GM12874 (cell line): ENCODE results near the gene PLEKHG2.

Source experiments
- TF ChIP-seq, protein P1 (sequence below): IDR thresholded peaks from 2 replicates; pipeline ENCODE4 v1.5.1; 2011; ENCODE audit warnings: low read depth, mild to moderate bottlenecking, control low read depth, low read length, moderate library complexity; ENCODE audit not compliant: insufficient read depth

PLEKHG2 gene

DNA sequence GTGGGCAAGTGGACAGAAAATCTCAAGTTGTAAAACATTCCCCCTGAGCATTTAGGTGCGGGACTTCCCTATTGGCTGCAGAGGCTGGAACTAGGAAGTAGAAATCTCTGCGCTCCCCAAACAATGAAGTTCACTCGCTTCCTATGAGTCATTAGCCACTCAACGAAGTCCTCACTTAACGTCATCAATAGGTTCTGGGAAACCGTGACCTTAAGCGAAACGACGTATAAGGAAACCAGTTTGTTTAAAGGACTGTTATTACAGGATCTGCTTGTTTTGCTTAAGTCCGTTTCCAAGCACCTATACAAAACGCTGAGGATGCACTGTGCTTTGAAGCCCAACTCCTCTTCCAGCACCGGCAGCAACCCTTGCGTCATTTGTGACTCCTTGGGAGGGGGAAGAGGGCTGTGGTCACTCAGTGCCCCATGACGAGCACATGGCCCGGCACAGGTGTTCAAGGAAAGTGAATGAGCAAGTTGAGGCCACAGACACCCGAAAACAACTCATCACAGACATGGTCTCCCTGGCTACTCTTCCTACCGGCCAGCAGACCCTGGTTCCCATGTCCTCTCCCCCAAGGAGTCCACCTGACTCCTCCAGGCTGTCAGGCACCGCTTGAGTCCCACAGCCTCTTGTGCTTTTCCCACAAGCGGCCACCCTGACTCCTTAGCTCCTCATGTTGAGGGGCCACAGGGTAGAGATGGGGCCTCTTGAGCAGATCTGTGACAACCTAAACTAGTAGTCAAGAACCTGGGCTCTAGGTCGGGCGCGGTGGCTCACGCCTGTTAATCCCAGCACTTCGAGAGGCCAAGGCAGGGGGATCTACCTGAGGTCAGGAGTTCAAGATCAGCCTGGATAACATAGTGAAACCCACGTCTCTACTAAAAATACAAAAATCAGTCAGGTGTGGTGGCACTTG is 18.5 kb downstream of the PLEKHG2 start:
- TF ChIP-seq, protein P1, sequence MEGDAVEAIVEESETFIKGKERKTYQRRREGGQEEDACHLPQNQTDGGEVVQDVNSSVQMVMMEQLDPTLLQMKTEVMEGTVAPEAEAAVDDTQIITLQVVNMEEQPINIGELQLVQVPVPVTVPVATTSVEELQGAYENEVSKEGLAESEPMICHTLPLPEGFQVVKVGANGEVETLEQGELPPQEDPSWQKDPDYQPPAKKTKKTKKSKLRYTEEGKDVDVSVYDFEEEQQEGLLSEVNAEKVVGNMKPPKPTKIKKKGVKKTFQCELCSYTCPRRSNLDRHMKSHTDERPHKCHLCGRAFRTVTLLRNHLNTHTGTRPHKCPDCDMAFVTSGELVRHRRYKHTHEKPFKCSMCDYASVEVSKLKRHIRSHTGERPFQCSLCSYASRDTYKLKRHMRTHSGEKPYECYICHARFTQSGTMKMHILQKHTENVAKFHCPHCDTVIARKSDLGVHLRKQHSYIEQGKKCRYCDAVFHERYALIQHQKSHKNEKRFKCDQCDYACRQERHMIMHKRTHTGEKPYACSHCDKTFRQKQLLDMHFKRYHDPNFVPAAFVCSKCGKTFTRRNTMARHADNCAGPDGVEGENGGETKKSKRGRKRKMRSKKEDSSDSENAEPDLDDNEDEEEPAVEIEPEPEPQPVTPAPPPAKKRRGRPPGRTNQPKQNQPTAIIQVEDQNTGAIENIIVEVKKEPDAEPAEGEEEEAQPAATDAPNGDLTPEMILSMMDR: no peak

DNA sequence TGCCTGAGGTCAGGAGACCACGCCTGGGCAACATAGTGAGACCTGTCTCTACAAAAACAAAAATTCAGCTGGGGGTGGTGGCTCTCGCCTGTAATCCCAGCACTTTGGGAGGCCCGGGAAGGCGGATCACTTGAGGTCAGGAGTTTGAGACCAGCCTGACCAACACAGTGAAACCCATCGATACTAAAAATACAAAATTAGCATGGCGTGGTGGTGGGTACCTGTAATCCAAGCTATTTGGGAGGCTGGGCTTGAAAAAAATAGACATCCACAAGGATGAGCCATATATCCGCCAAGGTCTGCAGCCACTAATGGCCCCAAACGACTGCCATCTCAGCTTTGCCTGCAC is 20.2 kb downstream of the PLEKHG2 start:
- TF ChIP-seq, protein P1: no peak

DNA sequence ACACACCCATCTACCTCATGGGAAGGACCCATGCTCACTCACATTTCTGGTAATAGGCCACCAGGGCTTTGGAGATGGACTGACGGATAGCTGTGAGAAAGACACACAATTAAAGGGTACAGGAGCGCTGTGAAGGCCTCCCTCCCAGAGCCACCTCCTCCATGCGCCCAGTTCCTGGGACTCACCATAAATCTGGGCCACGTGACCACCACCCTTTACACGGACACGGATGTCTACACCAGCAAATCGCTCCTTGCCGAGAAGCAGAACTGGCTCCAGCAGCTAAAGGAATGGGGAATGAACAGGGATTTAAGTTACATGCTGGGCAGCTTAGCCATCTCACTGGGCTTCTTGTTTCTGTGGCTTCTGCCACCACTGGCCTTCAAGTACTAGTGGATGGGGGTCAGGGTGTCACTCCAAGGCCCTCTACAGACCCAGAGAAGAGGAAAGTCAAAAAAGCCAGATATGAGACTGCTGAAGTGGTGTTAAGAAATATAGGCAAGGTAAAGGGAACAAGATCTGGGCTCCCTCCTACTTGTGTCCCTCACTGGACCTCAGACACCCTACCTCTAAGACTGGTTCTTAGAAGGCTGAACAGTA is 21.1 kb downstream of the PLEKHG2 start:
- TF ChIP-seq, protein P1: no peak

DNA sequence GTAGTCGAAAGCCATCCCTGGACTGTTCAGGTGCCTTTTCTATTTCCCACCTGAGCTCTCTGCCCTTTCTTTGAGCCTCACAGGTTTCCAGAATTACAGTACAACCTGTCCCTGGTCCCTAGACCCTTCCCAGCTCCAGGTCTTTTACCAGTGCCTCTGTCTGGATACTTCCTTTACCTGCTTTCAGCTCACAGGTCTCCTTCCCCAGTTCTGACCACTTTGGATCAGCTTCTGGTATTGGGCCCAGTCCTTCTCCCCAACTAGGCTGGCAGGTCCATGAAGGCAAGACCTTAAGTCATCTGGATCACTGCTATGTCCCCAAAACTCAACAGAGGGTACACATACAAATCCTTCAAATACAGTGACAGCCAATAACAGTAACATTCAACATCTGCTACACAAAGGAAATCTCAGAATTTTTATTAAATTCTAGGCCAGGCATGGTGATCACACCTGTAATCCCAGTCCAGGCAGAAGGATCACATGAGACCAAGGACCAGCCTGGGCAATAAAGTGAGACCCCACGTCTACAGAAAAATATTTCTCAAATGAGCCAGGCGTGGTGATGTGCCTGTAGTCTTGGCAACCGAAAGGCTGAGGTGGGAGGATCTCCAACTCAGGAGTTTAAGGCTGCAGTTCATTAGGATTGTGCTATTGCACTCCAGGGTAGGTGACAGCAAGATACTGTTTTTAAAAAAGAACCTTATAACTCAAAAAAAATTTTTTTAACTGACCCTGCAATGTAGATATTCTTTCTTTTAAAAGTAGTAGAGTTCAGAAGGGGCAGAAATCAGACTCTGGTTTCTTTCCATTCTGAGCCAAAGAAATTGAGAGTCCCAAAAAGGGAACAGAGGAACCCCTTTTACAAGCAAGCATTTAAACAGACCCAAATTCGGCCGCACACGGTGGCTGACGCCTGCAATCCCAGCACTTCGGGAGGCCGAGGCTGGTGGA is 21.9 kb downstream of the PLEKHG2 start:
- TF ChIP-seq, protein P1: no peak

DNA sequence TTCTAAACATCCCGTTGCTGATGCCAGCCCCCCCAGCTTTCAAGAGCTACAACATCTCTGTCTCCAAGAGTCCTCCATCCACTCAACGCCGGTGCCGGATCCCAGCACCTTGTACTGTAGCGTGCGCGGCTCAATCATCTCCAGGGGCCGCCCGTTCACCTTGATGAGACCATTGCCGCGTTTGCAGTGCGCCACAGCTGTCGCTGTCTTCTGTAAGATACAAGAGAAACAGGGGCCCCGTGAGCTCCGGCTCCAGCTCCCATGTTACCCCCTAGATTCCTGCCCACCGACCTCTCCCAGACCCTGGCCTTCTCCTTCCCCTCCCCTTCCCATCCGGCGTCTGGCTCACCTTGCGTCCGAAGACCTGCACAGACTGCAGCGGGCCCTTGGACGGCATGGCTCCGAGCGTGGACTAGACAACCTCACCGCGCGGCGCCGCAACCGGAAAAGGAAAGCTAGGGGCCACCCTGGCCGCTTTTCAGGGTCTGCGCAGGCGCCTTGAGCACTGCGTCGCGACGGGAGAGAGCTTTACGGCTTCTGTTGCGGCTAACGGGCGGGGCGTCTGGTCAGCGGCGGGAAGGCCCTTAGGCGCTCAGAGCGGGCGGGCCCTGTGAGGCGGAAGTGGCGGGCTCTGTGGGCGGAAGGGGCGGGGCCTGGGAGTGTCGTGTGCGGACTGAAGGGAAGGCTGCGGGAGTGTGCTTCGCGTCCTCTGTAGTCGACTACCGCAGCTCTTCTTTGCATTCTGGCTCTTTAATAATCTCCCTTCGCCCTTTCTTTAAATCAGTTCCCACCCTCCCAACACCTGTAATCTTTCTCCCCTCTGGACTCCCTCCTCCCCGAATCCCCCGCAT is 23.3 kb downstream of the PLEKHG2 start, which contains the start of gene RPS16:
RPS16 (minus strand) TSS at position 451 of the 851 bp plus-strand sequence; CDS start at position 397, 54 bp downstream.
- TF ChIP-seq, protein P1: no peak

DNA sequence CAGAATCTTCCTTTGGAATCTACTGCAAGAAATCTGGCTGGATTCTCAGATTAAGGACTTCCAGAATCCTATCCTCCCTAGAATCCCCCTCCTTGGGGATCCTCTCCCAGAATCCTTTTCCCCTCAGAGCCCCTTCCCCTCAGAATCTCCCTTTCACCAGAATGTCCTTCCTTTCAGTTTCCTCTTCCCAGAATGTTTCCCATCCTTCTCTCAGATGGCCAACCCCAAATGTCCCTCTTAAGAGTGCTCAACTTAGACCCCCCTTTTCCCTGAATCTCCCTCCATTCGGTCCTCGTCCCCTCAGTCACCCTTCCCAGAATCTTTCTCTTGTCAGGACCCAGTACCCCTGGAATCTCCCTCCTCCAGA is 23.9 kb downstream of the PLEKHG2 start:
- TF ChIP-seq, protein P1: no peak
